HG02884 (cell line): ENCODE data around the gene ZBTB5.
"Not testable (repeated sequence)": the region's sequence is repeated elsewhere in the genome, so short reads cannot be mapped to it uniquely, and the experiment has no call there.

ENCODE experiments used
- ATAC-seq: cut with Tn5 transposase; IDR thresholded peaks from one replicate; pipeline ENCODE4 v1.9.1; 2021; ENCODE audit warnings: mild to moderate bottlenecking, moderate library complexity; ENCODE audit not compliant: unreplicated experiment

The ZBTB5 gene

GRCh38 chr9:37465249-37466036 lies at the start of gene ZBTB5:
TSS of gene ZBTB5 (minus strand) at chr9:37465450. CDS start at chr9:37442551, 22,899 bp downstream.
- ATAC-seq = peak; percentile 79

GRCh38 chr9:37514999-37515398 lies 49.7 kb upstream of the ZBTB5 start:
- ATAC-seq = no peak

GRCh38 chr9:37514415-37514814 lies 49.2 kb upstream of the ZBTB5 start:
- ATAC-seq = not testable (repeated sequence)

GRCh38 chr9:37512437-37512836 lies 47.2 kb upstream of the ZBTB5 start:
- no peak for ATAC-seq

- ATAC-seq = no peak
Observed at GRCh38 chr9:37511016-37512010, 46.1 kb upstream of the ZBTB5 start.

GRCh38 chr9:37510053-37510452 lies 44.8 kb upstream of the ZBTB5 start:
- not testable (repeated sequence) for ATAC-seq

GRCh38 chr9:37509536-37509935 lies 44.3 kb upstream of the ZBTB5 start:
- no peak for ATAC-seq

GRCh38 chr9:37508834-37509206 lies 43.6 kb upstream of the ZBTB5 start:
- no peak for ATAC-seq

GRCh38 chr9:37508135-37508833 lies 43.0 kb upstream of the ZBTB5 start:
- no peak for ATAC-seq

- ATAC-seq = no peak
Observed at GRCh38 chr9:37507566-37508134, 42.4 kb upstream of the ZBTB5 start.

GRCh38 chr9:37504605-37505004 lies 39.4 kb upstream of the ZBTB5 start:
- ATAC-seq = no peak

- ATAC-seq = no peak
Observed at GRCh38 chr9:37503736-37504135, 38.5 kb upstream of the ZBTB5 start.

- no peak for ATAC-seq
Observed at GRCh38 chr9:37501957-37502596, 36.8 kb upstream of the ZBTB5 start.

GRCh38 chr9:37499297-37499696 lies 34.0 kb upstream of the ZBTB5 start:
- ATAC-seq = no peak

- ATAC-seq = no peak
Observed at GRCh38 chr9:37498457-37498856, 33.2 kb upstream of the ZBTB5 start.

GRCh38 chr9:37497320-37497719 lies 32.1 kb upstream of the ZBTB5 start:
- no peak for ATAC-seq

- no peak for ATAC-seq
Observed at GRCh38 chr9:37496020-37496419, 30.8 kb upstream of the ZBTB5 start.

GRCh38 chr9:37495571-37495970 lies 30.3 kb upstream of the ZBTB5 start:
- no peak for ATAC-seq

- no peak for ATAC-seq
Observed at GRCh38 chr9:37491939-37492338, 26.7 kb upstream of the ZBTB5 start.
